ENCODE data around the gene ARHGDIG.

ARHGDIG gene

DNA sequence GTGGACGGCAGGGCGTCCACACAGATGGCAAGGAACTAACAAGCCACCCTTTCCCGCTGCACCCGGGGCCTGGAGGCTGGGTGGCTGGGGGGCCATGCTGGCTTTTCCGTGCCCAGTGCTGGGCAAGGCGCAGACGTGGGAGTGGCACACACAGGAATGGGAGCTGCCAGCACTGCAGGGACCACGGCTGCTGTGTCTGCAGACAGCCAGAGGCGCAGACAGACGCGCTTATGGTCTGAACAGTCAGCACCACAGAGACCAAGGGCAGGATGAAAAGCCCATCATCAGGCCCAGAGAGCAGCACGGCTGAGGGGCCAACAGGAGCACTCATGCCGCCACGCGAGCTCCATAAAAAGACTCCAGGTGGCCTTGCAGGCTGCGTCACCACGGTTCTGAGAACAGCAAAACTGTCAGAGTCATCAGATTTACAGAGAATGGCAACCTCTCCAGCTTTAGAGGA lies 26.6 kb downstream of the ARHGDIG start:
- Histone ChIP-seq H3K36me3 (replicated peaks in 1 of 2; ENCODE audit: control insufficient read depth in 2 of 2, insufficient read depth in 2 of 2, low read length in 2 of 2) (peaks cover 34 to 63% of the 10 kb centered on the region in 2 donors), H3K27ac (replicated peaks; ENCODE audit: low read length) (no peak overlapping the region), H3K9ac (ENCODE audit: low read depth, low read length, poor library complexity) (no peak overlapping the region), H3K4me3 (ENCODE audit: low read length in 2 of 2) (peak overlapping the region in 1 of 2 donors; percentile 11), H2AK5ac (ENCODE audit: low read depth, low read length) (no peak overlapping the region), H3K9me3 (replicated peaks in 1 of 2; ENCODE audit: control insufficient read depth in 2 of 2, insufficient read depth in 1 of 2, low read depth in 1 of 2, low read length in 2 of 2) (no peaks in the 10 kb centered on the region), H4K91ac (ENCODE audit: low read depth, low read length, poor library complexity) (no peak overlapping the region), H2BK12ac (ENCODE audit: low read length) (no peak overlapping the region), H3K23ac (ENCODE audit: low read depth, low read length, poor library complexity) (no peak overlapping the region), H2BK120ac (ENCODE audit: low read depth, low read length) (no peak overlapping the region), H3K4ac (ENCODE audit: low read length) (no peak overlapping the region), H2BK5ac (ENCODE audit: low read length) (no peak overlapping the region), H3K4me2 (ENCODE audit: insufficient read depth, low read length, poor library complexity, severe bottlenecking) (no peak overlapping the region), H3K4me1 (ENCODE audit: control insufficient read depth in 2 of 2, insufficient read depth in 1 of 2, low read depth in 1 of 2, low read length in 2 of 2) (no peaks in the 10 kb centered on the region), H4K8ac (ENCODE audit: low read depth, low read length) (no peak overlapping the region), H3K14ac (ENCODE audit: low read length) (no peak overlapping the region), H3K79me1 (ENCODE audit: low read depth, low read length) (peaks cover 17% of the 10 kb centered on the region), H3K27me3 (ENCODE audit: control insufficient read depth in 3 of 3, insufficient read depth in 3 of 3, low read depth in 1 of 3, low read length in 3 of 3) (no peaks in the 10 kb centered on the region), H2AFZ (ENCODE audit: low read length) (no peak overlapping the region), H2BK15ac (ENCODE audit: low read length) (no peak overlapping the region), H3K18ac (ENCODE audit: low read length) (no peak overlapping the region)
- WGBS, 2 donors (ENCODE audit: extremely low coverage in 2 of 2, insufficient read length in 2 of 2, insufficient replicate concordance in 1 of 2): no CpG with 5 or more reads among the region's 17 CpGs
- no peak for DNase-seq (ENCODE audit: low spot score)

DNA sequence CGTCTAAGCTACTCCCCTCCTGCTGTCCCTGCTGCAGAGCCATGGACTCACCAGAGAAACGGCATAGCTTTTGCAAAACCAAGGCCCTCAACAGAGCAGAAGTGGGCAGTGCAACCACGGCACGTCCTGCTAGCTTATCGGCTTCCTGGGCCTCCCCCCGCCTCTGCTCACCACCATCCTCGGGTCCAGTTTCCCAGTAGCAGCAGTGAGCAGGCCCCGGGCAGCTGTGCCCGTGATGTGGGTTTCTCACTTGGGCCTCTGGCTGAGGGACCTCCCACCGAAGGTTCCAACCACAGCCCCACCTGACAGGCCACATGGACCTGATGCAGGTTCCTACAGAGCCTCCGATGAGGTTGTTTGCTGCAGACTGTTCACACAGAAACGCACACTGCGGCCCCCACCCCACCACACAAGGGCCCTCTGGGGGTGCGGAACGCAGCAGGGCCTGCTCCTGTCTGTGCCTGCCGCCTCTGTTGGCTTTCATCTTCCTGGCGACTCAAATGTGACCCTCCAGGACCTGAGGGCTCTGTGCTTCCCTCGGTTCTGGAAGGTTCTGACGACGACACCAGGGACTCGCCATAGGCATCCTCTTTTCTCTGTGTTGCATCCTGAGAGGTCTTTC lies 27.4 kb downstream of the ARHGDIG start:
- no peaks in the 10 kb centered on the region for H3K27me3 ChIP-seq (ENCODE audit: control insufficient read depth in 3 of 3, insufficient read depth in 3 of 3, low read depth in 1 of 3, low read length in 3 of 3)
- WGBS, 2 donors (ENCODE audit: extremely low coverage in 2 of 2, insufficient read length in 2 of 2, insufficient replicate concordance in 1 of 2): no CpG with 5 or more reads among the region's 21 CpGs
- no peak overlapping the region for H3K27ac ChIP-seq (replicated peaks; ENCODE audit: low read length)
- H2BK15ac ChIP-seq (ENCODE audit: low read length): no peak overlapping the region
- H2AK5ac ChIP-seq (ENCODE audit: low read depth, low read length): no peak overlapping the region
- no peak for DNase-seq (ENCODE audit: low spot score)
- no peak overlapping the region for H4K8ac ChIP-seq (ENCODE audit: low read depth, low read length)
- H3K14ac ChIP-seq (ENCODE audit: low read length): no peak overlapping the region
- H3K4me3 ChIP-seq (ENCODE audit: low read length in 2 of 2): no peak overlapping the region
- H3K36me3 ChIP-seq (replicated peaks in 1 of 2; ENCODE audit: control insufficient read depth in 2 of 2, insufficient read depth in 2 of 2, low read length in 2 of 2): peaks cover 40 to 71% of the 10 kb centered on the region in 2 donors
- H3K23ac ChIP-seq (ENCODE audit: low read depth, low read length, poor library complexity): no peak overlapping the region
- no peak overlapping the region for H3K18ac ChIP-seq (ENCODE audit: low read length)
- H2BK5ac ChIP-seq (ENCODE audit: low read length): no peak overlapping the region
- H2AFZ ChIP-seq (ENCODE audit: low read length): no peak overlapping the region
- no peak overlapping the region for H3K4ac ChIP-seq (ENCODE audit: low read length)
- H2BK12ac ChIP-seq (ENCODE audit: low read length): no peak overlapping the region
- no peaks in the 10 kb centered on the region for H3K4me1 ChIP-seq (ENCODE audit: control insufficient read depth in 2 of 2, insufficient read depth in 1 of 2, low read depth in 1 of 2, low read length in 2 of 2)
- no peaks in the 10 kb centered on the region for H3K9me3 ChIP-seq (replicated peaks in 1 of 2; ENCODE audit: control insufficient read depth in 2 of 2, insufficient read depth in 1 of 2, low read depth in 1 of 2, low read length in 2 of 2)
- no peak overlapping the region for H2BK120ac ChIP-seq (ENCODE audit: low read depth, low read length)
- no peak overlapping the region for H3K9ac ChIP-seq (ENCODE audit: low read depth, low read length, poor library complexity)
- no peak overlapping the region for H3K4me2 ChIP-seq (ENCODE audit: insufficient read depth, low read length, poor library complexity, severe bottlenecking)
- peaks cover 17% of the 10 kb centered on the region for H3K79me1 ChIP-seq (ENCODE audit: low read depth, low read length)
- no peak overlapping the region for H4K91ac ChIP-seq (ENCODE audit: low read depth, low read length, poor library complexity)

DNA sequence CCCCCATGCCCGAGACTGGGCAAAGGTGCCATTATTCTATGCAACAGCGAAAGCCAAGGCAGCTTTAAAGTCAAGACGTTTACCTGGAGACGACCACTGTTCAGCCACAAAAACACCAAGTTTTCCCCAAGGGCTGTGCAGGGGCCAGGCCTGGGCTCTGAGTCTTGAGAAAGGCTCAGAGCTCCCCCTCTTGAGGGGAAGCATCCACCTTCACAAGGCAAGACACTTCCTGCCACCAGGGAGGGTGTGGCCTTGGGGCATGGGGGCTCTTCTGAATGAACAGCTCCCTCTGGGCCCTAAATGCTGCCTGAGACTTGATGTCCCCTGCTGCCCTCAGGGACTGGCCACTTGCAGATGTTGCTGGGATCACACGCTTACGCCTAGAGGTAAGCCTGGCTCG lies 29.1 kb downstream of the ARHGDIG start:
- Histone ChIP-seq H3K18ac (ENCODE audit: low read length) (no peak overlapping the region), H3K4me3 (ENCODE audit: low read length in 2 of 2) (no peak overlapping the region), H2BK120ac (ENCODE audit: low read depth, low read length) (no peak overlapping the region), H4K91ac (ENCODE audit: low read depth, low read length, poor library complexity) (no peak overlapping the region), H3K27me3 (ENCODE audit: control insufficient read depth in 3 of 3, insufficient read depth in 3 of 3, low read depth in 1 of 3, low read length in 3 of 3) (no peaks in the 10 kb centered on the region), H3K23ac (ENCODE audit: low read depth, low read length, poor library complexity) (peak overlapping the region; percentile 49), H2BK15ac (ENCODE audit: low read length) (no peak overlapping the region), H3K14ac (ENCODE audit: low read length) (peak overlapping the region; percentile 31), H3K4me1 (ENCODE audit: control insufficient read depth in 2 of 2, insufficient read depth in 1 of 2, low read depth in 1 of 2, low read length in 2 of 2) (no peaks in the 10 kb centered on the region), H2AK5ac (ENCODE audit: low read depth, low read length) (no peak overlapping the region), H4K8ac (ENCODE audit: low read depth, low read length) (no peak overlapping the region), H2AFZ (ENCODE audit: low read length) (no peak overlapping the region), H3K4ac (ENCODE audit: low read length) (no peak overlapping the region), H3K36me3 (replicated peaks in 1 of 2; ENCODE audit: control insufficient read depth in 2 of 2, insufficient read depth in 2 of 2, low read length in 2 of 2) (peaks cover 41 to 75% of the 10 kb centered on the region in 2 donors), H3K9ac (ENCODE audit: low read depth, low read length, poor library complexity) (no peak overlapping the region), H3K79me1 (ENCODE audit: low read depth, low read length) (peaks cover 13% of the 10 kb centered on the region), H2BK12ac (ENCODE audit: low read length) (peak overlapping the region; percentile 50), H3K9me3 (replicated peaks in 1 of 2; ENCODE audit: control insufficient read depth in 2 of 2, insufficient read depth in 1 of 2, low read depth in 1 of 2, low read length in 2 of 2) (no peaks in the 10 kb centered on the region), H3K4me2 (ENCODE audit: insufficient read depth, low read length, poor library complexity, severe bottlenecking) (no peak overlapping the region), H3K27ac (replicated peaks; ENCODE audit: low read length) (no peak overlapping the region), H2BK5ac (ENCODE audit: low read length) (peak overlapping the region; percentile 26)
- no CpG with 5 or more reads among the region's 7 CpGs for WGBS, 2 donors (ENCODE audit: extremely low coverage in 2 of 2, insufficient read length in 2 of 2, insufficient replicate concordance in 1 of 2)
- DNase-seq (ENCODE audit: low spot score): no peak

DNA sequence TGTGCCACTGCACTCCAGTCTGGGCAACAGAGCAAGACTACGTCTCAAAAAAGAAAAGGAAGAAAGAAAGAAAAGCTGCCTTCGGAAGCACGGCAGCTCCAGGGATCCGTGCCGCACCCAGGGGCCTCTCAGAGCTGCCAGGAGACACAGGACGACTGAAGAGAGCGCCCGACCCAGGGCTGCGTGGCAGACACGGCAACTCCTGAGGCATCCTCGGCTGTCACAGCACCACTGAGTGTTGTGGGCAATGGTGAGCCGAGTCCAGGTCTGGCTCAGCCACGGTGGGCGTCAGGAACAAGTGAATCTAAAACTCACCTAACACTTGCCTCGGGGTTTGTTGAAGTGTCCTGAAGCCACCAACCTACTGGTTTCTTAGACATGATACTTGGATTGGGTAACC lies 31.3 kb downstream of the ARHGDIG start:
- Histone ChIP-seq H2AK5ac (ENCODE audit: low read depth, low read length) (no peak overlapping the region), H2AFZ (ENCODE audit: low read length) (no peak overlapping the region), H3K4me1 (ENCODE audit: control insufficient read depth in 2 of 2, insufficient read depth in 1 of 2, low read depth in 1 of 2, low read length in 2 of 2) (no peaks in the 10 kb centered on the region), H3K9me3 (replicated peaks in 1 of 2; ENCODE audit: control insufficient read depth in 2 of 2, insufficient read depth in 1 of 2, low read depth in 1 of 2, low read length in 2 of 2) (no peaks in the 10 kb centered on the region), H3K4me3 (ENCODE audit: low read length in 2 of 2) (no peak overlapping the region), H3K4me2 (ENCODE audit: insufficient read depth, low read length, poor library complexity, severe bottlenecking) (no peak overlapping the region), H2BK12ac (ENCODE audit: low read length) (no peak overlapping the region), H3K9ac (ENCODE audit: low read depth, low read length, poor library complexity) (no peak overlapping the region), H2BK5ac (ENCODE audit: low read length) (no peak overlapping the region), H3K4ac (ENCODE audit: low read length) (no peak overlapping the region), H3K27me3 (ENCODE audit: control insufficient read depth in 3 of 3, insufficient read depth in 3 of 3, low read depth in 1 of 3, low read length in 3 of 3) (no peaks in the 10 kb centered on the region), H3K14ac (ENCODE audit: low read length) (peak overlapping the region; percentile 67), H3K18ac (ENCODE audit: low read length) (no peak overlapping the region), H3K23ac (ENCODE audit: low read depth, low read length, poor library complexity) (peak overlapping the region; percentile 50), H2BK120ac (ENCODE audit: low read depth, low read length) (no peak overlapping the region), H2BK15ac (ENCODE audit: low read length) (no peak overlapping the region), H4K8ac (ENCODE audit: low read depth, low read length) (no peak overlapping the region), H3K36me3 (replicated peaks in 1 of 2; ENCODE audit: control insufficient read depth in 2 of 2, insufficient read depth in 2 of 2, low read length in 2 of 2) (peaks cover 37 to 73% of the 10 kb centered on the region in 2 donors), H3K27ac (replicated peaks; ENCODE audit: low read length) (no peak overlapping the region), H3K79me1 (ENCODE audit: low read depth, low read length) (peaks cover 17% of the 10 kb centered on the region), H4K91ac (ENCODE audit: low read depth, low read length, poor library complexity) (no peak overlapping the region)
- DNase-seq (ENCODE audit: low spot score): no peak
- WGBS, 2 donors (ENCODE audit: extremely low coverage in 2 of 2, insufficient read length in 2 of 2, insufficient replicate concordance in 1 of 2): no CpG with 5 or more reads among the region's 15 CpGs
